ENCODE results near the gene JAK1.

JAK1 gene

GRCh38 chr1:64851664-64852063 is 114.7 kb downstream of the JAK1 start:
- H3K4me3 ChIP-seq (ENCODE audit: low read length), result no peak overlapping the region

GRCh38 chr1:64850846-64851245 is 115.5 kb downstream of the JAK1 start:
- no peak for DNase-seq
- Histone ChIP-seq H3K9ac (ENCODE audit: low read length) (no peak overlapping the region), H3K79me2 (ENCODE audit: low read length) (no peaks in the 10 kb centered on the region), H4K20me1 (ENCODE audit: insufficient read depth, low read length) (no peaks in the 10 kb centered on the region), H3F3A (ENCODE audit: insufficient read depth, low read length) (no peaks in the 10 kb centered on the region), H3K27ac (ENCODE audit: low read length) (no peak overlapping the region), H3K9me3 (replicated peaks; ENCODE audit: insufficient read depth, low read length) (no peaks in the 10 kb centered on the region), H3K36me3 (replicated peaks; ENCODE audit: insufficient read depth, low read length) (no peaks in the 10 kb centered on the region), H3K27me3 (replicated peaks; ENCODE audit: insufficient read depth, low read length) (no peaks in the 10 kb centered on the region), H2AFZ (ENCODE audit: low read length) (no peak overlapping the region), H3K4me1 (ENCODE audit: low read length) (peaks cover 5% of the 10 kb centered on the region; the same call in 1 of the 2 replicates), H3K4me2 (ENCODE audit: low read depth, low read length) (no peak overlapping the region), H3K9me2 (replicated peaks; ENCODE audit: insufficient read depth, low read length) (no peaks in the 10 kb centered on the region), H3K4me3 (ENCODE audit: low read length) (no peak overlapping the region)
- TF ChIP-seq EZH2phosphoT487 (IDR thresholded peaks at IDR 0.05; ENCODE audit: low read length), result no peak
- TF ChIP-seq EZH2 (optimal IDR thresholded peaks at IDR 0.05; ENCODE audit: low read depth, low read length), result no peak
- TF ChIP-seq, protein P1, sequence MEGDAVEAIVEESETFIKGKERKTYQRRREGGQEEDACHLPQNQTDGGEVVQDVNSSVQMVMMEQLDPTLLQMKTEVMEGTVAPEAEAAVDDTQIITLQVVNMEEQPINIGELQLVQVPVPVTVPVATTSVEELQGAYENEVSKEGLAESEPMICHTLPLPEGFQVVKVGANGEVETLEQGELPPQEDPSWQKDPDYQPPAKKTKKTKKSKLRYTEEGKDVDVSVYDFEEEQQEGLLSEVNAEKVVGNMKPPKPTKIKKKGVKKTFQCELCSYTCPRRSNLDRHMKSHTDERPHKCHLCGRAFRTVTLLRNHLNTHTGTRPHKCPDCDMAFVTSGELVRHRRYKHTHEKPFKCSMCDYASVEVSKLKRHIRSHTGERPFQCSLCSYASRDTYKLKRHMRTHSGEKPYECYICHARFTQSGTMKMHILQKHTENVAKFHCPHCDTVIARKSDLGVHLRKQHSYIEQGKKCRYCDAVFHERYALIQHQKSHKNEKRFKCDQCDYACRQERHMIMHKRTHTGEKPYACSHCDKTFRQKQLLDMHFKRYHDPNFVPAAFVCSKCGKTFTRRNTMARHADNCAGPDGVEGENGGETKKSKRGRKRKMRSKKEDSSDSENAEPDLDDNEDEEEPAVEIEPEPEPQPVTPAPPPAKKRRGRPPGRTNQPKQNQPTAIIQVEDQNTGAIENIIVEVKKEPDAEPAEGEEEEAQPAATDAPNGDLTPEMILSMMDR (IDR thresholded peaks at IDR 0.05; ENCODE audit: low read length), result no peak

More at GRCh38 chr1:64851664-64852063, 114.7 kb downstream of the JAK1 start:
- H3K79me2 ChIP-seq (ENCODE audit: low read length), result no peaks in the 10 kb centered on the region
- H3K36me3 ChIP-seq (replicated peaks; ENCODE audit: insufficient read depth, low read length), result no peaks in the 10 kb centered on the region
- no peak overlapping the region for H3K9ac ChIP-seq (ENCODE audit: low read length)
- H4K20me1 ChIP-seq (ENCODE audit: insufficient read depth, low read length), result no peaks in the 10 kb centered on the region
- DNase-seq, result no peak
- H3K9me2 ChIP-seq (replicated peaks; ENCODE audit: insufficient read depth, low read length), result no peaks in the 10 kb centered on the region
- H3K4me1 ChIP-seq (ENCODE audit: low read length), result peaks cover 5% of the 10 kb centered on the region; the same call in 1 of the 2 replicates
- H3K9me3 ChIP-seq (replicated peaks; ENCODE audit: insufficient read depth, low read length), result no peaks in the 10 kb centered on the region
- H3K4me2 ChIP-seq (ENCODE audit: low read depth, low read length), result no peak overlapping the region
- no peak overlapping the region for H3K27ac ChIP-seq (ENCODE audit: low read length)
- H3F3A ChIP-seq (ENCODE audit: insufficient read depth, low read length), result no peaks in the 10 kb centered on the region
- no peak overlapping the region for H2AFZ ChIP-seq (ENCODE audit: low read length)
- no peak for TF ChIP-seq EZH2phosphoT487 (IDR thresholded peaks at IDR 0.05; ENCODE audit: low read length)
- TF ChIP-seq, protein P1 (IDR thresholded peaks at IDR 0.05; ENCODE audit: low read length), result no peak
- TF ChIP-seq EZH2 (optimal IDR thresholded peaks at IDR 0.05; ENCODE audit: low read depth, low read length), result no peak
- H3K27me3 ChIP-seq (replicated peaks; ENCODE audit: insufficient read depth, low read length), result no peaks in the 10 kb centered on the region

- DNase-seq, result no peak
- no peaks in the 10 kb centered on the region for H3K9me2 ChIP-seq (replicated peaks; ENCODE audit: insufficient read depth, low read length)
- H2AFZ ChIP-seq (ENCODE audit: low read length), result no peak overlapping the region
- no peaks in the 10 kb centered on the region for H3K27me3 ChIP-seq (replicated peaks; ENCODE audit: insufficient read depth, low read length)
- H4K20me1 ChIP-seq (ENCODE audit: insufficient read depth, low read length), result no peaks in the 10 kb centered on the region
- no peaks in the 10 kb centered on the region for H3F3A ChIP-seq (ENCODE audit: insufficient read depth, low read length)
- H3K4me1 ChIP-seq (ENCODE audit: low read length), result peaks cover 5% of the 10 kb centered on the region; the same call in 1 of the 2 replicates
- no peaks in the 10 kb centered on the region for H3K9me3 ChIP-seq (replicated peaks; ENCODE audit: insufficient read depth, low read length)
- no peak overlapping the region for H3K27ac ChIP-seq (ENCODE audit: low read length)
- H3K9ac ChIP-seq (ENCODE audit: low read length), result no peak overlapping the region
- no peak for TF ChIP-seq EZH2phosphoT487 (IDR thresholded peaks at IDR 0.05; ENCODE audit: low read length)
- no peak for TF ChIP-seq EZH2 (optimal IDR thresholded peaks at IDR 0.05; ENCODE audit: low read depth, low read length)
- TF ChIP-seq, protein P1 (IDR thresholded peaks at IDR 0.05; ENCODE audit: low read length), result no peak
- no peaks in the 10 kb centered on the region for H3K79me2 ChIP-seq (ENCODE audit: low read length)
- H3K4me3 ChIP-seq (ENCODE audit: low read length), result no peak overlapping the region
- no peaks in the 10 kb centered on the region for H3K36me3 ChIP-seq (replicated peaks; ENCODE audit: insufficient read depth, low read length)
- H3K4me2 ChIP-seq (ENCODE audit: low read depth, low read length), result no peak overlapping the region
Observed at GRCh38 chr1:64849942-64850341, 116.4 kb downstream of the JAK1 start.

All from MM.1S (cell line).